Esophagus muscularis mucosa (tissue), 4 donors: ENCODE data around the gene MYH15. TPM values are rescaled to one million over a fixed set of nuclear protein-coding genes. Genes with fewer than 3 reads are reported as not detected.

ENCODE experiments used
- DNase-seq: peaks from one replicate; pipeline ENCODE4 v3.0.0-alpha.2; 2017; ENCODE audit errors: extremely low spot score
- H3K27ac ChIP-seq, 4 donors: fragments of 200-600 bp; sonication (generic); replicated peaks in 1 of 4; 1 replicate in 3 of 4; 2 replicates in 1 of 4; pipeline ENCODE4 v1.5.1; 2016 to 2019; ENCODE audit warnings: mild to moderate bottlenecking in 1 of 4
- H3K27me3 ChIP-seq, 4 donors: fragments of 200-600 bp; sonication (generic); one replicate each; pipeline versions ENCODE4 v1.5.1 to v1.6.0; 2016 to 2019
- H3K36me3 ChIP-seq, 4 donors: fragments of 200-600 bp; sonication (generic); one replicate each; pipeline ENCODE4 v1.5.1; 2016 to 2019
- H3K4me1 ChIP-seq, 4 donors: fragments of 200-600 bp; sonication (generic); one replicate each; pipeline ENCODE4 v1.5.1; 2016 to 2019
- H3K4me3 ChIP-seq, 4 donors: fragments of 200-600 bp; sonication (generic); 1 replicate in 2 of 4; 2 replicates in 2 of 4; pipeline ENCODE4 v1.5.1; 2016 to 2019; ENCODE audit warnings: mild to moderate bottlenecking in 4 of 4, moderate library complexity in 1 of 4
- H3K9me3 ChIP-seq, 4 donors: fragments of 200-600 bp; sonication (generic); 1 replicate in 3 of 4; 2 replicates in 1 of 4; pipeline ENCODE4 v1.5.1; 2016 to 2019
- EP300 ChIP-seq: sonication (generic); formaldehyde crosslinking; IDR thresholded peaks from one replicate; pipeline ENCODE4 v1.6.1; 2017; ENCODE audit warnings: antibody characterized with exemption
- POLR2A ChIP-seq: fragments of 450-650 bp; IDR thresholded peaks from one replicate; pipeline ENCODE4 v1.6.1; 2017; ENCODE audit warnings: antibody characterized with exemption, moderate library complexity, mild to moderate bottlenecking, low read depth
- POLR2AphosphoS5 ChIP-seq, 2 donors: sonication (generic); formaldehyde crosslinking; IDR thresholded peaks; one replicate each; pipeline ENCODE4 v1.6.1; 2017; ENCODE audit warnings: antibody characterized with exemption in 2 of 2
- WGBS: methylation state at CpG from one replicate; pipeline ENCODE4 v1.1.5; 2018; 5-methylcytosine and 5-hydroxymethylcytosine counted together
- intact Hi-C: fragments of 100-400 bp; cut with DNase I; formaldehyde crosslinking; loops from one replicate; pipeline ENCODE4 v1.15.1; 2023
- total RNA-seq, 4 donors: library from RNA; depleted of rRNA; stranded (reverse); fragments of >200 nt; gene quantifications; one replicate each; pipeline versions ENCODE4 v1.1.0 to v1.2.1, GENCODE V29; 2016
- TF ChIP-seq, protein P1 (sequence below), 3 experiments: fragments of 200-600 bp in 2 of 3; fragments of 450-650 bp in 1 of 3; sonication (generic) in 2 of 3; IDR thresholded peaks; one replicate each; pipeline ENCODE4 v1.5.1; 2017 to 2019; ENCODE audit warnings: antibody characterized with exemption in 3 of 3, mild to moderate bottlenecking in 2 of 3, moderate library complexity in 1 of 3

Gene MYH15
- total RNA-seq, 4 donors from 2014 or later: under 0.01 to 0.34 (median 0.12) TPM

DNA sequence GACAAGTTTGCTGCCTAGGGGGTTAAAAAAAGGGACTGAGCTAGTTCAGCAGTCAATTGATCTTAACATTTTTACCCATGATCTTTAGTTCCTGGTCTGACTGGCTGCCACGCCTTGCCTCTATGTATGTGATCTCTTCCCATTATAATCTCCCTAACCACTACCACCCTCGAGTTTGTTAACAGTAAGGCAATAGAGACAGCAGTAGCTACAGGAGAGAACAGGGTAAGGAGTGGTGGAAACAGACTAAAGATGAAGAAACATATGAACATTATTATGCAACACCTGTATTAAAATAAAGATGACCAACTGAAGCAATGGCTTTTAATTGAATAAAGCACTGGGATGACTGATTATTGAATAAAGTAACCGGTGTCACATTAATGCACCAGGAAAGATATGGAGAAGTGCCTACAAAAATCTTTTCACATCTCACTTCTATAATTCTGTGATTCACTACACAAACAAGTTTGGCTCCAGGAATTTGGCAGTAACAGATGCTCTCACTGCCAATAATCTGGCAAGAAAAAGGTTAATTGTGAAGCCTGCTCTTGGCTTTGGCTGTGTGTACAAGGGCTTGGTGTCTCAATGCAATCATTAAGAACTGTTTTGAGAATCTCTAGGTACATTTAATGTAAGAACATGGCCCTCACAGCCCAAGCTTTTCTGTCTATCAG is 118.3 kb downstream of the MYH15 start:
- H3K4me1 ChIP-seq: peaks cover 0 to 7% (median 0%) of the 10 kb centered on the region in 4 donors
- H3K9me3 ChIP-seq: no peaks in the 10 kb centered on the region
- no peak for TF ChIP-seq POLR2A
- TF ChIP-seq, protein P1, sequence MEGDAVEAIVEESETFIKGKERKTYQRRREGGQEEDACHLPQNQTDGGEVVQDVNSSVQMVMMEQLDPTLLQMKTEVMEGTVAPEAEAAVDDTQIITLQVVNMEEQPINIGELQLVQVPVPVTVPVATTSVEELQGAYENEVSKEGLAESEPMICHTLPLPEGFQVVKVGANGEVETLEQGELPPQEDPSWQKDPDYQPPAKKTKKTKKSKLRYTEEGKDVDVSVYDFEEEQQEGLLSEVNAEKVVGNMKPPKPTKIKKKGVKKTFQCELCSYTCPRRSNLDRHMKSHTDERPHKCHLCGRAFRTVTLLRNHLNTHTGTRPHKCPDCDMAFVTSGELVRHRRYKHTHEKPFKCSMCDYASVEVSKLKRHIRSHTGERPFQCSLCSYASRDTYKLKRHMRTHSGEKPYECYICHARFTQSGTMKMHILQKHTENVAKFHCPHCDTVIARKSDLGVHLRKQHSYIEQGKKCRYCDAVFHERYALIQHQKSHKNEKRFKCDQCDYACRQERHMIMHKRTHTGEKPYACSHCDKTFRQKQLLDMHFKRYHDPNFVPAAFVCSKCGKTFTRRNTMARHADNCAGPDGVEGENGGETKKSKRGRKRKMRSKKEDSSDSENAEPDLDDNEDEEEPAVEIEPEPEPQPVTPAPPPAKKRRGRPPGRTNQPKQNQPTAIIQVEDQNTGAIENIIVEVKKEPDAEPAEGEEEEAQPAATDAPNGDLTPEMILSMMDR (IDR thresholded peaks at IDR 0.05): no peak
- TF ChIP-seq POLR2AphosphoS5 (IDR thresholded peaks at IDR 0.05): no peak
- TF ChIP-seq EP300: no peak
- no peaks in the 10 kb centered on the region for H3K27me3 ChIP-seq
- no peak overlapping the region for H3K4me3 ChIP-seq
- no peaks in the 10 kb centered on the region for H3K36me3 ChIP-seq
- 68% methylated on average over 3 of the region's 3 CpGs for WGBS
- no peak for DNase-seq
- no peak overlapping the region for H3K27ac ChIP-seq
- intact Hi-C loops: no loop called here

GRCh38 chr3:108389372-108389771 is 121.0 kb downstream of the MYH15 start:
- WGBS: 91% methylated on average over 1 of the region's 1 CpG
- Histone ChIP-seq H3K36me3 (no peaks in the 10 kb centered on the region), H3K9me3 (no peaks in the 10 kb centered on the region), H3K27me3 (no peaks in the 10 kb centered on the region), H3K4me3 (no peak overlapping the region), H3K4me1 (peaks cover 0 to 7% (median 0%) of the 10 kb centered on the region in 4 donors), H3K27ac (no peak overlapping the region)
- no peak for DNase-seq
- intact Hi-C loops: no loop called here
- TF ChIP-seq POLR2A (no peak), POLR2AphosphoS5 (IDR thresholded peaks at IDR 0.05) (no peak), EP300 (no peak)
- TF ChIP-seq, protein P1 (IDR thresholded peaks at IDR 0.05): no peak

DNA sequence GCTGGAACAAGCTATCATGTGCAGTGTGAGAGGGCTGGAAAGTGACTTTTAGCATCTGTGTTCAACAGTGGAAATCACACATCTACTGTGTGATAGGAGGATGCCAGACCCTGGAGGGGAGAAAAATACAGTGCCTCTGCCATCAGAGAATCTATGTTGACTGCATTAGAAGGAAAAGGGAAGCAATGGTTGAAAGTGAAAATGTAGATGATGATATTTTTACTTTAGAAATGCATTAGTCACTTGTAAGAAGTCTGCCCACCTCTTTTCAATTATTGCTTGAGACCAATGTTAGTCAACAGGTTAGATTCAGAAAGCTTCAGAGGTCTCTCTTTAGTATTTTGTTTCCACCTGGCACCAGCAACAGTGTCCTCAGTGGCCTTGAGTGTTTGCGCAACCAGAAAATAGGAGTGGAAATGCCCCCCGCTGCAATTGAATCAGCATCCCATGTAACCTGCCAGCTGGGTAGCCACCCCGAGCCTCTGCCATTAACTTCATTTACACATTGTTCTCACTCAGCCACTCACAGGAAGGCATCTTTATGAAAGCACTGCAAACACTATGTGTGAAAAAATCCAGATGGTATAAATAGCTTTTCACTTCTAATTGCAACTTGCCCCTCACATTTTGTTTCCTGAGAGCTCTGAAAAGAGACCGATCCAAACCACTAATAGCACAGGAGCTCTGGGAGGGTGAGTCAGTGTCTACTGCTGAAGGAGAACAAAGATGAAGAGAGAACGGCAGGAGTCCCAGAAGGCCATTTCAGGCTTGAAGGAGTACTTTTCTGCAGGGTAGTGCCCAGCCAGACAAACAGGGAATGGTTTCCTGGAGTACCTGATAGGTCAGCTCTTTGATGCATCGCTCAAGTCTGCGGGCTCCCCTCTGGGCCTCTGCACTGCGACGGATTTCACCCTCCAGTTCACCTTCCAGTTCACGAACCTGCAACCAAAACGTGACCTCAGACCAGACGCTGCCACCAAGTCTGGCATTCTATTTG is 122.0 kb downstream of the MYH15 start:
- intact Hi-C loops: no loop called here

DNA sequence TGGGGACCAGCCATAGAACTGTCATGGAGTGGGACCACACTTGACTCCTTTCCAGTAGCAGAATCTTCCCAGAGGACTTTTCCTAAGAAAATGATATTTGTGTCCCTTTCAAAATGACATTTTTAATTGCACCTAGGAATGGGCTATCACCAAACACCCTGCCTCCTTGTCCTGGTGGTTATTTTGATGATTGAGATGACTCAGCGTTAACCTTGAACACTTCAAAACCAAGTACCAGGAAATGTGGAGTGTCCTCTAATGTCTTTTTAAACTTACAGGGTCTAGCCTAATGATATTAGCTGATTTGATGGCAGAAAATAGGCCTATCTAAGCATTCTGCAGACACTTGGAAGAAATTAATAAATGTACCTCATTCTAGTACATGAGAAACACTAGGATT is 123.3 kb downstream of the MYH15 start:
- intact Hi-C loops: no loop called here
- no peak for TF ChIP-seq POLR2AphosphoS5 (IDR thresholded peaks at IDR 0.05)
- no peaks in the 10 kb centered on the region for H3K9me3 ChIP-seq
- no peak overlapping the region for H3K27ac ChIP-seq
- H3K36me3 ChIP-seq: no peaks in the 10 kb centered on the region
- 100% methylated on average over 1 of the region's 1 CpG for WGBS
- H3K27me3 ChIP-seq: no peaks in the 10 kb centered on the region
- peaks cover 0 to 3% (median 0%) of the 10 kb centered on the region in 4 donors for H3K4me1 ChIP-seq
- H3K4me3 ChIP-seq: no peak overlapping the region
- no peak for DNase-seq

More for the DNA sequence above, 122.0 kb downstream of the MYH15 start:
- no peaks in the 10 kb centered on the region for H3K27me3 ChIP-seq
- H3K9me3 ChIP-seq: no peaks in the 10 kb centered on the region
- H3K36me3 ChIP-seq: no peaks in the 10 kb centered on the region
- peaks cover 0 to 7% (median 0%) of the 10 kb centered on the region in 4 donors for H3K4me1 ChIP-seq
- no peak overlapping the region for H3K27ac ChIP-seq
- 85% methylated on average over 11 of the region's 12 CpGs for WGBS
- H3K4me3 ChIP-seq: no peak overlapping the region
- TF ChIP-seq EP300 (no peak), POLR2AphosphoS5 (IDR thresholded peaks at IDR 0.05) (no peak), POLR2A (no peak)
- TF ChIP-seq, protein P1 (IDR thresholded peaks at IDR 0.05): no peak
- DNase-seq: no peak

DNA sequence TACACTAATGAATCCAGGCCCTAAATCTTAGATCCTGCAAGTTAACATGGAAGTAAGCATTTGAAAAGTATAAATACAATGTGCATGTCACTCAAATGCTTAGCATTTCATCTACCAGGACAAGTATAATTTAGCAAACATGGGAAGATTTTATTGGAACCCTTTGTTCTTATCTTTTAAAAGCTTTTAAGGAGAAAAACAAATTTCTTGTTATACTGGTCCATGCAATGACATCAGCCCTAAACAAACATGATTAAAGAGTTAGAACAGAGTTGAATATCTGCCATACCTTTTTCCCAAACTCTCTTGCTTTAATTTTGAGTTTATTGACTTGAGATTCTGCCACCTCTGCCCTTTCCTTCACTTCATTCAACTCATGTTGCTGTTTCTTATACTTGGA is 127.1 kb downstream of the MYH15 start:
- H3K4me3 ChIP-seq: no peak overlapping the region
- no peaks in the 10 kb centered on the region for H3K36me3 ChIP-seq
- H3K27ac ChIP-seq: no peak overlapping the region
- TF ChIP-seq EP300 (no peak), POLR2AphosphoS5 (IDR thresholded peaks at IDR 0.05) (no peak), POLR2A (no peak)
- TF ChIP-seq, protein P1 (IDR thresholded peaks at IDR 0.05): no peak
- no peaks in the 10 kb centered on the region for H3K27me3 ChIP-seq
- no peaks in the 10 kb centered on the region for H3K4me1 ChIP-seq
- no peaks in the 10 kb centered on the region for H3K9me3 ChIP-seq
- no peak for DNase-seq
- intact Hi-C loops: no loop called here
